Measurements from ENCODE around the gene SLIT1.

GRCh38 chr10:97032624-97033023, 153.1 kb downstream of the SLIT1 start:
- no peak for TF ChIP-seq CTCF (IDR thresholded peaks at IDR 0.05; ENCODE audit: insufficient read depth, low read length, poor library complexity, severe bottlenecking)
- TF ChIP-seq EZH2phosphoT487 (conservative IDR thresholded peaks at IDR 0.05; ENCODE audit: low read length), result no peak

All from SU-DHL-6 (cell line).